Measurements from ENCODE around the gene FAM117A.

Gene FAM117A

GRCh38 chr17:49763735-49764558 lies at the start of gene FAM117A:
TSS of gene FAM117A (minus strand) at chr17:49764131. CDS start at chr17:49764087, 44 bp downstream.
- peak; percentile 100 for DNase-seq (ENCODE audit: low read depth)
- TF ChIP-seq CTCF (IDR thresholded peaks at IDR 0.05; ENCODE audit: insufficient read depth, low read depth, low read length, missing control alignments) = no peak
- peak within 1 kb of the TSS; percentile 73 for H3K4me3 ChIP-seq (ENCODE audit: low read length)

GRCh38 chr17:49809056-49809455 lies 45.1 kb upstream of the FAM117A start:
- DNase-seq (ENCODE audit: low read depth) = no peak
- no peak for TF ChIP-seq CTCF (IDR thresholded peaks at IDR 0.05; ENCODE audit: insufficient read depth, low read depth, low read length, missing control alignments)
- H3K4me3 ChIP-seq (ENCODE audit: low read length) = no peak overlapping the region

- no peak overlapping the region for H3K4me3 ChIP-seq (ENCODE audit: low read length)
- no peak for TF ChIP-seq CTCF (IDR thresholded peaks at IDR 0.05; ENCODE audit: insufficient read depth, low read depth, low read length, missing control alignments)
- DNase-seq (ENCODE audit: low read depth) = no peak
These were observed 34.8 kb upstream of the FAM117A start for GRCh38 chr17:49798738-49799137.

GRCh38 chr17:49798182-49798581 lies 34.3 kb upstream of the FAM117A start:
- no peak for TF ChIP-seq CTCF (IDR thresholded peaks at IDR 0.05; ENCODE audit: insufficient read depth, low read depth, low read length, missing control alignments)
- DNase-seq (ENCODE audit: low read depth) = no peak
- no peak overlapping the region for H3K4me3 ChIP-seq (ENCODE audit: low read length)

GRCh38 chr17:49795372-49795771 lies 31.4 kb upstream of the FAM117A start:
- no peak overlapping the region for H3K4me3 ChIP-seq (ENCODE audit: low read length)
- no peak for DNase-seq (ENCODE audit: low read depth)
- TF ChIP-seq CTCF (IDR thresholded peaks at IDR 0.05; ENCODE audit: insufficient read depth, low read depth, low read length, missing control alignments) = no peak

- no peak for TF ChIP-seq CTCF (IDR thresholded peaks at IDR 0.05; ENCODE audit: insufficient read depth, low read depth, low read length, missing control alignments)
- DNase-seq (ENCODE audit: low read depth) = no peak
These were observed 29.4 kb upstream of the FAM117A start for GRCh38 chr17:49793309-49793708.

GRCh38 chr17:49789243-49789578 lies 25.3 kb upstream of the FAM117A start:
- H3K4me3 ChIP-seq (ENCODE audit: low read length) = peak overlapping the region; percentile 99
- no peak for TF ChIP-seq CTCF (IDR thresholded peaks at IDR 0.05; ENCODE audit: insufficient read depth, low read depth, low read length, missing control alignments)
- DNase-seq (ENCODE audit: low read depth) = no peak

More at GRCh38 chr17:49793309-49793708, 29.4 kb upstream of the FAM117A start:
- no peak overlapping the region for H3K4me3 ChIP-seq (ENCODE audit: low read length)
